Upper lobe of right lung (tissue), 1 donor: ENCODE data around the gene LRRN1. TPM values are rescaled to one million over a fixed set of nuclear protein-coding genes. Genes with fewer than 3 reads are reported as not detected.

Experiments
- ATAC-seq: fragments of 200-7000 bp; cut with Tn5 transposase; one replicate; pipeline ENCODE4 v1.9.1; 2020; ENCODE audit warnings: mild to moderate bottlenecking, moderate library complexity
- DNase-seq: peaks from one replicate; pipeline ENCODE4 v3.0.0-alpha.2; 2020
- H3K27ac ChIP-seq: fragments of 200-600 bp; one replicate; pipeline ENCODE4 v1.8.0; 2022
- H3K27me3 ChIP-seq: fragments of 200-600 bp; one replicate; pipeline ENCODE4 v1.8.0; 2022; ENCODE audit warnings: mild to moderate bottlenecking
- H3K36me3 ChIP-seq: fragments of 200-600 bp; one replicate; pipeline ENCODE4 v1.8.0; 2022
- H3K4me1 ChIP-seq: fragments of 200-600 bp; one replicate; pipeline ENCODE4 v1.8.0; 2022
- H3K4me3 ChIP-seq: fragments of 200-600 bp; one replicate; pipeline ENCODE4 v1.8.0; 2022; ENCODE audit warnings: mild to moderate bottlenecking
- H3K9me3 ChIP-seq: fragments of 200-600 bp; one replicate; pipeline ENCODE4 v1.8.0; 2022
- CTCF ChIP-seq: fragments of 200-600 bp; IDR thresholded peaks from one replicate; pipeline ENCODE4 v1.8.0; 2022; ENCODE audit warnings: antibody characterized with exemption
- intact Hi-C: fragments of 100-400 bp; cut with DNase I; formaldehyde crosslinking; loops from one replicate; pipeline ENCODE4 v1.11.0; 2022
- long read RNA-seq: library from polyadenylated mRNA; unstranded; transcript quantifications from one replicate; pipeline ENCODE4 v2.0.0, GENCODE V29; 2021
- total RNA-seq: library from RNA; stranded (reverse); fragmentation: NEBNext Ultra II Directional; extraction: Animal tissue kit (Norgen Biotek cat#: 25700); gene quantifications from one replicate; pipeline ENCODE4 v1.2.1, GENCODE V29; 2021
- donor health status: DM: no; HTN: yes; CAD: no; lungs with severe emphysema.

LRRN1 gene
- total RNA-seq: 5.2 TPM
- long read RNA-seq, partial matches to known transcripts: 0 of 7 reads
- long read RNA-seq, other reads (novel, unspliced or antisense): 2 of 7 reads

DNA sequence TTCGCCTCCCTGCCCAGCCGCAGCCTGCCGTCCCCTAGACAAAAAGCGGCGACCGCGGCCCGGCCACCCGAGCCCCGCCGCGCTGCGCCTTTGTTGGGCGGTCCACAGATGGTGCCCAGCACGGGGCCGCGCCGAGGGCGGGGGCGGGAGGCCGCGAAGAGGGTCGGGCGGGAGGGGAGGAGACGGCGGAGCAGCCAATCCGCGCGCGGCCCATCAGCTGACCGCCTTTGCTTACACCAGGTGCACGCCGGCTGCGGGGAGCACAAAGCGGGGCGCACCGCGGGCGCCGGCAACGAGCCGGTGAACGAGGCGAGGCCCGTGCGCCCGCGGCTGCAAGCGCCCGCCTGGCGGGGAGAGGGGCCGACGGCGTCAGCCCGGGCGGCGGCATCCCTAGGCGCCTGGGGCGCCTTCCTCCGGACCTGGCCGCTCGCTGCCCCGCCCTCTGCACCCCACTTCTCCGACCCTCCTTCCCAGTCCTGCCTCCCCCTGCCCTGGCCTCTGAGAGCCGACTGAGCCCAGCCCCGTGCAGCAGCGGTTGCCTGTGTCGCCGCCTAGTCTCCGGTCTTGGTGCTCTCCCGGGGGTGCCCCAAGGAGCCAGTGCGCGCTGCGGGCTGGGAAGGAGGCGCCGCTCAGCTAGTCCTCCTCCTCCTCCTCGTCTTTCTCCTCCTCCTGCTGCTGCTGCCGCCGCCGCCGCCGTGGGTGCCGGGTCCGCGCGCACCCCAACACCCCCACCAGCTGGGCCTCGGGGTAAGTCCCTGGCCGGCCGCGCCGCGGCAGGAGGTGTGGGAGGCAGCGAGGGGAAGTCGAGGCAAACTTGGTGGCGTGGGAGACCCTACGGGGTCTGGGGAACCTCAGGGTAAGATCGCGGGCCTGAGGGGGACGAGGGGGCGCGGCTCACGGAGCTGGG is at the start of gene LRRN1:
Gene LRRN1, plus strand, starts transcription at position 259 of the 907 bp plus-strand sequence. CDS start 45,211 bp downstream, outside the sequence.
- intact Hi-C loops: no loop called here
- H3K27me3 ChIP-seq: no peaks in the 10 kb centered on the region
- no peak for TF ChIP-seq CTCF
- H3K27ac ChIP-seq: no peak within 1 kb of the TSS
- H3K9me3 ChIP-seq: no peaks in the 10 kb centered on the region
- peak; percentile 86 for ATAC-seq
- peak; percentile 85 for DNase-seq
- peak within 1 kb of the TSS; percentile 56 for H3K4me3 ChIP-seq
- H3K36me3 ChIP-seq: no peaks in the 10 kb centered on the region
- H3K4me1 ChIP-seq: peaks cover 7% of the 10 kb centered on the region

DNA sequence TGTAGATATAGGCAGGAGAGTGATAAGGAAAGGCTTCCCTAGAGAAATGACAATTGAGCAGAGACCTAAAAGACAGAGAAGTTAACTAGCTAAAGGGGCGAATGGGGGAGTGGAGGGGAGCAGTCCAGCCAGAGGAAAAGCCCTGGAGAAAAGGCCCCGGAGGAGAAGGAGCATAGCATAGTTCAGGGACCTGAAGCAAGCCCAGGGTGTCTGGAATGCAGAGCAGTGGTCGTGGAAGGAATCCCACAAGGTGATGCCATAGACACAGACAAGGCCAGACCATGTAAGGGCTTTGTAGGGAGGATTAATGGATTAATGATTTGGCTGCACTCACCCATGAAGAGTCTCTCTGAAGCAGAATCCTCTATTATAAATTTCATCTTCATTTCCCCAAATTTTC is 45.8 kb upstream of the LRRN1 start:
- H3K36me3 ChIP-seq: no peaks in the 10 kb centered on the region
- H3K4me3 ChIP-seq: no peak overlapping the region
- DNase-seq: no peak
- ATAC-seq: no peak
- intact Hi-C loops: no loop called here
- TF ChIP-seq CTCF: no peak
- H3K27ac ChIP-seq: no peak overlapping the region
- H3K27me3 ChIP-seq: no peaks in the 10 kb centered on the region
- no peaks in the 10 kb centered on the region for H3K4me1 ChIP-seq
- H3K9me3 ChIP-seq: no peaks in the 10 kb centered on the region

- DNase-seq: no peak
Observed at GRCh38 chr3:3765661-3766060, 33.6 kb upstream of the LRRN1 start.

GRCh38 chr3:3766140-3766539 is 33.1 kb upstream of the LRRN1 start:
- no peaks in the 10 kb centered on the region for H3K27me3 ChIP-seq

More at GRCh38 chr3:3765661-3766060, 33.6 kb upstream of the LRRN1 start:
- intact Hi-C loops: no loop called here
- no peaks in the 10 kb centered on the region for H3K27me3 ChIP-seq
- no peak for TF ChIP-seq CTCF
- no peak for ATAC-seq
- H3K4me3 ChIP-seq: no peak overlapping the region
- H3K9me3 ChIP-seq: no peaks in the 10 kb centered on the region
- no peaks in the 10 kb centered on the region for H3K4me1 ChIP-seq
- H3K36me3 ChIP-seq: no peaks in the 10 kb centered on the region
- no peak overlapping the region for H3K27ac ChIP-seq

GRCh38 chr3:3771094-3771493 is 28.1 kb upstream of the LRRN1 start:
- H3K9me3 ChIP-seq: no peaks in the 10 kb centered on the region
- no peak for TF ChIP-seq CTCF
- H3K4me1 ChIP-seq: no peaks in the 10 kb centered on the region
- H3K27ac ChIP-seq: no peak overlapping the region
- ATAC-seq: no peak
- no peak overlapping the region for H3K4me3 ChIP-seq
- H3K27me3 ChIP-seq: no peaks in the 10 kb centered on the region
- DNase-seq: no peak
- intact Hi-C loops: no loop called here
- H3K36me3 ChIP-seq: no peaks in the 10 kb centered on the region

More at GRCh38 chr3:3766140-3766539, 33.1 kb upstream of the LRRN1 start:
- ATAC-seq (no peak), DNase-seq (no peak)
- Histone ChIP-seq H3K36me3 (no peaks in the 10 kb centered on the region), H3K4me3 (no peak overlapping the region), H3K9me3 (no peaks in the 10 kb centered on the region), H3K4me1 (no peaks in the 10 kb centered on the region), H3K27ac (no peak overlapping the region)
- intact Hi-C loops: no loop called here
- TF ChIP-seq CTCF: no peak
